Measurements from ENCODE around the gene ASF1A. TPM values are rescaled to one million over a fixed set of nuclear protein-coding genes. Genes with fewer than 3 reads are reported as not detected.

ASF1A gene
- total and polyA plus RNA-seq, 3 experiments from 2014 or later, result 42.6 to 57.2 (median 46.1) TPM

DNA sequence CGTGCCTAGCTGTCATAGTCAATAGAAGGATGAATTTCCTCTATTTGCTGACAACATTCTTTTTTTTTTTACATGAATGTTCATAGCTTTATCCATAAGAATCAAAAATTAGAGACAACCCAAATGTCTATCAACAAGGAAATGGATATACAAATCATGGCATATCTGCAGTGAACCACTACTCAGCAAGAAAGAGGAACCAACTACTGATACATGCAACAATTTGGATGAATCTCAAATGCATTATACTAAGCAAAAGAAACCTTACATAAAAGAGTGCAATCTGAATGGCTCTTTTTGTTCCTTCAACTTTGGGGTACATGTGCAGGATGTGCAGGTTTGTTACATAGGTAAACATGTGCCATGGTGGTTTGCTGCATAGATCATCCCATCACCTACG lies 58.7 kb downstream of the ASF1A start:
- Histone ChIP-seq H3K4me3 (ENCODE audit: low read length) (no peak overlapping the region), H3K27me3 (ENCODE audit: insufficient read depth, low read length, poor library complexity, severe bottlenecking) (no peaks in the 10 kb centered on the region), H3K9me3 (ENCODE audit: low read length) (no peaks in the 10 kb centered on the region), H3K4me1 (ENCODE audit: insufficient read depth, low read length) (no peaks in the 10 kb centered on the region), H3K36me3 (ENCODE audit: insufficient read depth, low read length) (no peaks in the 10 kb centered on the region), H3K27ac (ENCODE audit: low read depth, low read length) (no peak overlapping the region)
- no peak for DNase-seq
- ChIA-PET CTCF (no interaction called here), POLR2A (no interaction called here)
- H3K27me3 Mint-ChIP-seq, result no peaks in the 10 kb centered on the region
- peaks cover 0 to 9% (median 0%) of the 10 kb centered on the region in 3 donors for H3K4me1 Mint-ChIP-seq
- no peak overlapping the region for H3K27ac Mint-ChIP-seq
- no peak overlapping the region for H3K4me3 Mint-ChIP-seq
- H3K9me3 Mint-ChIP-seq, result peaks cover 0 to 15% (median 6%) of the 10 kb centered on the region in 5 donors
- peaks cover 0 to 11% (median 3%) of the 10 kb centered on the region in 3 donors for H3K36me3 Mint-ChIP-seq

GRCh38 chr6:118953391-118953790 lies 59.4 kb downstream of the ASF1A start:
- ChIA-PET POLR2A (no interaction called here), CTCF (no interaction called here)
- Histone ChIP-seq H3K4me1 (ENCODE audit: insufficient read depth, low read length) (no peaks in the 10 kb centered on the region), H3K36me3 (ENCODE audit: insufficient read depth, low read length) (no peaks in the 10 kb centered on the region), H3K27ac (ENCODE audit: low read depth, low read length) (no peak overlapping the region), H3K9me3 (ENCODE audit: low read length) (no peaks in the 10 kb centered on the region), H3K4me3 (ENCODE audit: low read length) (no peak overlapping the region), H3K27me3 (ENCODE audit: insufficient read depth, low read length, poor library complexity, severe bottlenecking) (no peaks in the 10 kb centered on the region)
- Mint-ChIP-seq H3K9me3 (peaks cover 0 to 15% (median 6%) of the 10 kb centered on the region in 5 donors), H3K4me3 (no peak overlapping the region), H3K27ac (no peak overlapping the region), H3K36me3 (peaks cover 0 to 10% (median 3%) of the 10 kb centered on the region in 3 donors), H3K4me1 (peaks cover 0 to 9% (median 3%) of the 10 kb centered on the region in 3 donors), H3K27me3 (no peaks in the 10 kb centered on the region)
- no peak for DNase-seq

Other genes with a start within 250 kb of the ASF1A start
- gene CEP85L, start 242.6 kb upstream of the ASF1A start, total RNA-seq, result 10 to 100 TPM; 28.4 to 29.1 TPM
- 32.1 TPM for gene CEP85L, start 242.6 kb upstream of the ASF1A start, polyA plus RNA-seq
- gene MCM9, start 41.0 kb downstream of the ASF1A start, total RNA-seq, result 10 to 100 TPM; 21.3 to 25.2 TPM
- 18.0 TPM for gene MCM9, start 41.0 kb downstream of the ASF1A start, polyA plus RNA-seq
- 1 to 10 TPM; 2.0 to 2.2 TPM for gene FAM184A, start 184.5 kb downstream of the ASF1A start, total RNA-seq
- 0.85 TPM for gene FAM184A, start 184.5 kb downstream of the ASF1A start, polyA plus RNA-seq